Left colon (tissue), 2 donors: Measurements from ENCODE around the gene TMEM212. TPM values are rescaled to one million over a fixed set of nuclear protein-coding genes. Genes with fewer than 3 reads are reported as not detected.
"Not testable (repeated sequence)": the region's sequence is repeated elsewhere in the genome, so short reads cannot be mapped to it uniquely, and the experiment has no call there.

ENCODE experiments used
- ATAC-seq: fragments of 200-7000 bp; cut with Tn5 transposase; one replicate; pipeline ENCODE4 v1.9.1; 2020; ENCODE audit warnings: mild to moderate bottlenecking, moderate library complexity
- DNase-seq, 2 donors: peaks; one replicate each; pipeline ENCODE4 v3.0.0-alpha.2; 2020
- intact Hi-C, 2 donors: fragments of 100-400 bp; cut with DNase I in 1 of 2; cut with micrococcal nuclease in 1 of 2; formaldehyde crosslinking; loops; one replicate each; pipeline versions ENCODE4 v1.11.2 to v1.14.0; 2022; cut with DNase I, micrococcal nuclease
- total RNA-seq, 2 donors: library from RNA; stranded (reverse); fragmentation: NEBNext Ultra II Directional; extraction: Animal tissue kit (Norgen Biotek cat#: 25700); gene quantifications; one replicate each; pipeline ENCODE4 v1.2.1, GENCODE V29; 2021
- donor health status: DM: no; HTN: no; CAD: no.
- donor health status: DM: yes; HTN: yes; CAD: no.

Gene TMEM212
- total RNA-seq, 2 donors from 2014 or later, result not detected

DNA sequence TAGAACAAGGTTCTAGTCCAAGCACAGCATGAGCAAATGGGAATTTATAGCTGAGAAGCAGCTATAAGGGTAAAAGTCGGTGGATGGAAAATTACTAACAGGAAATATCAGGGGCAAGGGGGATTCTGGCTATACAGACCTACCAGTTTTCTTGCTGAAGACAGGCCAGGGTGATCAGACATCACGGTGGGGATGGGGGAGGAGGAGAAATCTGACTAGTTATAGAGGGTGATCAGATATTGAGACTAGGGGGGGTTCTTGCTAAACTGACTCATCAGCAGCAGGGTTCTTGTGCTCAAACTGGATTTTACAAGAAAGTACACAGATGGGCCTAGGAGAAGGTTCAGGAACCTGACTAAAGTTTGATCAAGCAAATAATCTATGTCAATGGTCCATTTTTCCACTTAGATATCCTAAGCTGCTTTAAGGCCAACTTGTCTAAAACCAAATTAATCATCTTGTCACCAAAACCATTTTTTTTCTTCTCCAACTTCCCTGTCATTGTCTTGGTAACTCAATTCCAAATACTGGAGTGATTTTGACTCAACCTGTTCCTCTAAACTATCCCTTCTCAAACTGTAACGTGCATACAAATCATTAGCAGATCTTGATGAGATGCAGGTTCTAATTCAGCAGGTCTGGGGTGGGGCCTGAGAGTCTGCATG is 4.6 kb downstream of the TMEM212 start:
- ATAC-seq (no peak), DNase-seq (no peak)
- intact Hi-C loops, result no loop called here

DNA sequence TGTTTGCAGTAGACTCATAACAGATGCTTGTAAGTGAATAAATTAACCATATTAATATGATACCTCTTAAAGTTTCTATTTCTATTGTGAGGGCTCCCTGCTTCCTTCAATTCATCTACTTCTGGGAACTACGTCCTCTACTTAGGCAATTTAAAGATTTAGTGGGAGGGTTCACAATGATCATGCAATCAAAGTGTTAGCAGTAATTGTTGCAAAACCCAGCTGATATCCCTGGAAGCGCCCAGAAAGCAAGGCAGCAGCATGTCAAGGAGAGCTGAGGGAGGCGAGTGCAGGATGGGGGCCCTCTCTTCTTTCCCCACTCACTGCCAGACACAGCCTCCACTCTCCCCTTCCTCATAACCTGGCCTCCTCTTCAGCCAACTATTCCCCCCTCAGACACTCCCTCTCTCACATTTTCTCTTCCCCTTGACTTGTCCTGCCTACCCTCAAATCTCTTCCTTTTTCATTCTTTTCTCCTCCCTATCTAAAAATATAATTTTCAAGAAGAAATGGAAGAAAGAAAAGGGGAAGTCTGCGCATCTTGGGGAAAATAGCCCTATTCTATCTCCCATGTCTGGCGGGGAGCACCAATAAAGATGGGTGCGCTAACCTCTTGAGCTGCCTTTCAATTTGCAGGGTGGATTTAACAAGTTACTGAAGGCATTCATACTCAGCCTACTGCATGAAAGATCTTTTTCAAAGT is 6.6 kb downstream of the TMEM212 start:
- ATAC-seq, result no peak
- intact Hi-C loops, result no loop called here
- no peak for DNase-seq

DNA sequence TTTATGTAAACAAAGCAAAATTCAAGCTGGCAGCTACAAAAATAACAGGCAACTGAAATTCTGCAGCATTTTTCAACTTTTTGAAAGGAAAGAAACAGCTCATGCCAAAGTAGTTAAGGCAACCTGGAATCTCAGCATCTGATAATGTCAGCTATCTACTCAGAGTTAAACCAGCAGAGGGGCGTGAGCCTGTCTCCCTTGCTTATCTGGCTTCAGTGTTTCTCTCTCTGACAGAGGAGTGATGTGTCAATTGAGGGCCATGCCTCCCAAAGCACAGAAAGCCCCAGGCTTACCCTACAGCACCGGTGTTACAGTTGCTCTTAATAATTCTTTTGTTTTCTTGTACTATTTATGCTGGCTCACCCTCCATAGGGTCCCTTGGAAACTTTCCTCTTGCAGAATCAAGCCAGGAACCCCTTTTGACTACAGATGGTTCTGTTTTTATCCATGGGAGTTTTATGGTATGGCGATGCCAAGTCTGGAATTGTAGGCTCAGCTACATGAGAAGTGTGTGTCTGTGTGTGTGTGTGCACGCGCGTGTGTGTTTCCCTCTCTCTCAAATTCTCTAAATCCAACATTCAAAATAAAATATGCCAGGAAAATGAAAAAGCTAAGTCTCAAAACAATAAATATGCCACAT is 7.3 kb downstream of the TMEM212 start:
- DNase-seq (no peak), ATAC-seq (no peak)
- intact Hi-C loops, result no loop called here

DNA sequence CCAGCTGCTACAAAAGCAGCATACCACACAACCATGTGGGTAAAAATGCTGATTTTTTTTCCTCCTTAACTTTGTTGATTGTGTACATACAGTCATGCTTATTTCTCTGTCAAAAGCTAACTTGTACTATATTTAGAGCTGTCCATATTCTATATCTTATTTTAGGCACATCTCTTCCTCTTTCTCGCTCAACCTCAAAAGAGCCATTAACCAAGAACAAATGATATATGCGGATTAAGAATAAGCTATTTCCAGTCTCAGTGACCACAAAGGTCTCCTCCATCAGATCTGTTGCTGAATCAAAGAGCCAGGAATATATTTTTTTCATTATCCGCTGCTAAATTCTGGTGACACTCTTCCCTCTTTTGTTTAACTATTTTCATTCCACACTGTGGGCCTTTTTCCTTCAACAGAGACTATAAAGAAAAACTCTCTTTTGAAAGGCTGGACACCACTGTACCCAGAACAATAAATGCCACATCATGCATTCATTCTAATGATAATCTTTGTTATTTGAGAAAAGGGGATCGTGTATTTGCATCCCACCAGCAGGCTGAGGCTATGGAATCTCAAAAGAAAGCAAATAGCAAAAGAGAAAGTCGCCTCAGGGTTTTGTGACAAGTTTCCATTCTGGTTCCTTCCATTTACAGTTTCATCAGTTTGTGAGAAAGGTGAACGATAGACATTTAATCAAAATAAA is 8.0 kb downstream of the TMEM212 start:
- DNase-seq (no peak), ATAC-seq (no peak)
- intact Hi-C loops, result no loop called here

DNA sequence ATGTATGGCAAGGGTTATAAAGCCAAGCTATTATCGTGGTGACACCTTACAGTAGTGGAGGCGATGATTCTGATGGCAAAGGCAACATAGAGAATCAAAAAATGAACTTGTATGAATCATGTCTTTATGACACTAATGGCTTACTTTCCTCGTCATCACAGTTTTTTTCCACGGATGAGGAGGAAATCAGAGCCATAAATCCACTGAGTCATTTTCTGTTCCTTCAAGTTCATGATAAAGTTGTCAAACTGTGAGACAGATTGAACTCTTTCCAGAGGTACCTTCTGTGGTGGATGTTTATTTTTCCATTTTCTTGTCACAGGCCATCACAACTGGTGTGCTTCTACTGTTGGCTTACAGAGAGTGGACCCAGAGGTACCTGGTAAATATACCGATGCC is 8.5 kb downstream of the TMEM212 start:
- intact Hi-C loops, result no loop called here
- DNase-seq (no peak), ATAC-seq (peak; percentile 64)

DNA sequence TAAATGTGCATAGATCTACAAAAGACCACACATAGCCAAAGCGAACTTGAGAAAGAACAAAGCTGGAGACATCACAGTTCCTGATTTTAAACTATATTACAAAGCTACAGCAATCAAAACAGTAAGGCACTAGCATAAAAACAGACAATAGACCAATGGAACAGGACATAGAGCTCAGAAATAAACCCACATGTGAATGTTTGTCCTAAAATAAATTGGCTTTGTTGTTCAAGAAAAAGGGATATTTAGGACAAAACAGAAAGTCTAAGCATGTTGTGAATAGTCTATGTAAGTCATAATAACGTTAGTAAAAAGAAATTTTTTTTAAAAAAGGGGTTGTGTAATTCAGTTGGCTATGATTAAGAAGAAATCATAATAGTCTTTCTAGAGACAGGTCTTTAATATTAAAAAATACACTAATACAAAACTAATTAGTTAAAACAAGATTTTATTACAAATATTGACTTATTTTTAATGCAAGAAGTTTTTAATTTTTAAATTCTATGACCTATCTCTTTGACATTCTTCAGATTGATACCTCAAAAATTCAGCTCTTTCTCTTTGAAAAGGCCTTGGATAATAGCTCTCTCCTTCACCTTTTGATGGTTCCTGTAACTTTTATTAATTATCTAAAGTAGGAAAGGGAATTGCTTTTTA is 11.6 kb downstream of the TMEM212 start:
- ATAC-seq, result no peak
- DNase-seq, result no peak
- intact Hi-C loops, result no loop called here

DNA sequence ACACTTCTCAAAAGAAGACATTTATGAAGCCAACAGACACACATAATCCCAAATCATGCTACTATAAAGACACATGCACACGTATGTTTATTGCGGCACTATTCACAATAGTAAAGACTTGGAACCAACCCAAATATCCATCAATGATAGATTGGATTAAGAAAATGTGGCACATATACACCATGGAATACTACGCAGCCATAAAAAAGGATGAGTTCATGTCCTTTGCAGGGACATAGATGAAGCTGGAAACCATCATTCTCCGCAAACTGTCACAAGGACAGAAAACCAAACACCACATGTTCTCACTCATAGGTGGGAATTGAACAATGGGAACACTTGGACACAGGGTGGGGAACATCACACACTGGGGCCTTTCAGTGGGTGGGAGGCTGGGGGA is 15.6 kb downstream of the TMEM212 start:
- intact Hi-C loops, DNase-seq, ATAC-seq: not testable (repeated sequence)

DNA sequence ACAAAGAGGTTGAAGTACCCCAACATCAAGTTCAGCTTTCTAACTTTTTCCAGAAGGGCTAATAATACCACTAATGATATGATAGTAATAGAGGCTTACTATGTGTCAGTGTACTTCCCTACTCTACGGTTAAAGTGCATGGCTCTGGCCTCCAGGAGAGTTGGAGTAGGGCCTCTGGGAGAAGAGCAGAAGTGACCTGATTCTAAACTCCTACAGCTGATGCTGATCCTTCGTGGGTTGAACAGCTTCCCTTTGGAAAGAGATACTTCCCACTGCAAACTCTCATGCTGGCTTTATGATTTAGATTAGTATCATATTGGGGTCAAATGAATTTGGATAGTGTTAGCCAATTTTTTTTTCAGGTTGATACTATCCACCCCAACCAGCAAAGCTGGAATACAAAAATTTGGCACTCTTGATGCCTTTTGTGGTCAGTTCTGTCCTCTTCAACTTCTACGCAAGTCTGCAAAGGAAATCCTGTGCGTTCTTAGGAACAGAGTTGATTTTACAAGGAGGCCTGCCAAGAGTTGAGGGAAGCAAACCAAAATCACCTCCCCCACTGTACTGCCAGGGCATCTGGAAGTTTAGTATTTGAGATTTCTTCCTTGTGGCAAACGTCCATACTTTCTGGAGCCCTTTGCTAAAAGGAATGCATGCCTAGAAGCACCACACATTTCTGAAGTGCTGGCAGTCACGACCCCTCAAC is 17.8 kb downstream of the TMEM212 start:
- intact Hi-C loops, result no loop called here
- ATAC-seq (no peak), DNase-seq (no peak)

DNA sequence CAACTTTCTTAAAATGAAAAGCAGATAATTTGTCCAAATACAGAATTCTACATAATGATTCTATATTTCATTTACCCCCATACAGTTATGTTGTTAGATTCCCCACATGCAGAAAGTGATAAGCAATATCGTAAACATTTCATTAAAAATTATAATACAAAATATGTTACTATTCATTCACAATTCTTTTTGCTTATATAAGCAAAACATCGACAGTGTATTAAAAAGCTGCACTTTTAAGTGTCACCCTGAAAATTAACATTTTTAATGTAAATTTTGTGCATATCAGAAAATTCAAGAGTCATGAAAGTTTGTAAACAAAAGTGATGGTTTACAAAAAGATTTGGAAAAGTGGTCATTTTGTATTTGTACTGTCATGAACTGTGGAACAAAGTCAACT is 19.2 kb downstream of the TMEM212 start:
- no peak for ATAC-seq
- DNase-seq, result no peak
- intact Hi-C loops, result no loop called here

DNA sequence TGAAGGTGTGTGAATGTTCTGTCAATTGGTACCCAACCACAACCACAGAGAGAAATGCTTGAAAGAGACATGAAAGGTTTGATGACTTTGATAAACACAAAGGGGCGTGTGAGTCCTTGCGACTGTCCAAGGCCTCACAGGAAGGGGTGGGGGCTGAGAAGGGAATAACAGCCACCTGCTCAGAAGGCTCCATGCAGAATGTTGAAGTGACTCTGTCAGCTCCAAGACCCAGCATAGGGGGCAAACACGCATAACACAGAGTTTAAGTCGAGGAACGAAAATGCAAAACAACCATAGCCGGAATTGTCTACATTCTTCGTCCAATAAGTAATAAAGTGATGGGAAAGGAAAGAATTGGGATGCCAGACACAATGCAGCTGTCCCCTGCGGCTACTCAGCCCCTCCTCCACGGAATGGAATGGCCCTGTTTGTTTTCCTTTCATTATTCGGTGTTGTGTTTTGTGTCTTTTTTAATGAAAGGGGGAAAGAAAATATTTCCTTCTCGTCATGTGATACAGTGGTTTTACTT is 19.9 kb downstream of the TMEM212 start:
- ATAC-seq (no peak), DNase-seq (no peak)
- intact Hi-C loops, result no loop called here

DNA sequence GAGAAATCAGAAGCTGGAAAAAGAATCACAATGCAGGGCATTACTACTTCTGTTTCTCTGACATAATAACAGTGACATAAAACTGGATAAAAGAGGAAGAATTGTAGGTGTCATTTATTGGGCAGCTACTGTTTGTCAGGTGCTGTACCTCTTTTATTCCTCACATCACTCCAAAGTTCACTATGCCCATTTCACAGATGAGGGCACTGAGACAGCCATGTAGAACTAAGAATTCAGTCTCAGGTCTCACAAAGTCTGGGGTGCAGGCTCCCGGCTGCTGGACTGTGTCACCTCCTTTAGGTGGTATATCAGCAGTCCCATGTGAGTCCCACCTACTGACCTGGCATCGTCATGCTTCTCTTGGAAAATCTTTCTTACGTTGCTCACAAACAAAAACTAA is 20.8 kb downstream of the TMEM212 start:
- intact Hi-C loops, result no loop called here
- ATAC-seq, result no peak
- DNase-seq, result no peak

DNA sequence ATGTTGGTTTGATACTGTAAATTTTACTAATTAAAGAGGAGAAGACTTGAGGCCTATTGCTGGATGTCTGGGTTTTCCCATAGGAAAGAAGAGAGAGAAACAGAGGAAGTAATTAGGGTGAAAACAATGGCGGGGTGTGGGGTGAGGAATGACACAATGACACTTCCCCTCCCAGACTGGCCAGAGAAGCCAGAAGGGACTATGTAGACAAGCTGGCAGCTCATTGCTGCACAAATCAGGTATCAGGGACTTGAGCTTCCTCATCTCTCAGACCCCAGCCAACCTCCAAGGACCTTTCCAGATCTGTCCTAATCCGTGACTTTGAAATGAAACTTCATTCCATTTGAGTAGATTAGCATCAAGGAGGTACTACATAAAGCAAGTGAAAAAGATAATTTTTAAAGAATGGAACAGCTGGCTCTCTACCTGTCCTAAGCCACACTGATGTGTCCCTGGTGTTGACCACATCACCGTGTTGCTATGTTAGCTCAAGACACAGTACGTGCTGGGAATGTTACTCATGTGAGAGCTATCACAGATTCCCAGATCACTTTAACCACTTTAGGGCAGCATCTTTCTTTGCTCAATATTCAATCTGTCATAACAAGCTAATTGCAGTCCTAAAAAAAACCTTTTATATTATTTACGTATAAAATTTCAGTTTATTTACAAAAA is 22.2 kb downstream of the TMEM212 start:
- intact Hi-C loops, result no loop called here
- no peak for DNase-seq
- no peak for ATAC-seq

DNA sequence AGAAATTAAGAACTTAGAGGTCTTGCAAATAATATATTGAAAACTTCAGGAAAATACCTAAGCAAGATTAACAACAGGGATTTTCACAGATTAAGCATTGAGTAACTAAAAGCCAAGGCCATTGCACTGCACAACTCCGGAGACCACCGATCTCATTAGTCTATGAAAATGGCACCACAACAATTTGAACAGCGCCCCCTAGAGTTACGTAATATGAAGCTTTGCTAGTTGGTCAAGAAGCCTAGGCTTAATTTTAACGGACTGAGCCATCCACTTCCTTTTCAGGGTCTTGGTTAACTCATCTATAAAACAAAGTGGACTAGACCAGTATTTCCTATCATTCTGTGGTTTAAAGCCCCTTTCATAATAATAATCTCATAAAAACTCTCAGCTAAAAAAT is 24.8 kb downstream of the TMEM212 start:
- no peak for ATAC-seq
- intact Hi-C loops, result no loop called here
- no peak for DNase-seq

DNA sequence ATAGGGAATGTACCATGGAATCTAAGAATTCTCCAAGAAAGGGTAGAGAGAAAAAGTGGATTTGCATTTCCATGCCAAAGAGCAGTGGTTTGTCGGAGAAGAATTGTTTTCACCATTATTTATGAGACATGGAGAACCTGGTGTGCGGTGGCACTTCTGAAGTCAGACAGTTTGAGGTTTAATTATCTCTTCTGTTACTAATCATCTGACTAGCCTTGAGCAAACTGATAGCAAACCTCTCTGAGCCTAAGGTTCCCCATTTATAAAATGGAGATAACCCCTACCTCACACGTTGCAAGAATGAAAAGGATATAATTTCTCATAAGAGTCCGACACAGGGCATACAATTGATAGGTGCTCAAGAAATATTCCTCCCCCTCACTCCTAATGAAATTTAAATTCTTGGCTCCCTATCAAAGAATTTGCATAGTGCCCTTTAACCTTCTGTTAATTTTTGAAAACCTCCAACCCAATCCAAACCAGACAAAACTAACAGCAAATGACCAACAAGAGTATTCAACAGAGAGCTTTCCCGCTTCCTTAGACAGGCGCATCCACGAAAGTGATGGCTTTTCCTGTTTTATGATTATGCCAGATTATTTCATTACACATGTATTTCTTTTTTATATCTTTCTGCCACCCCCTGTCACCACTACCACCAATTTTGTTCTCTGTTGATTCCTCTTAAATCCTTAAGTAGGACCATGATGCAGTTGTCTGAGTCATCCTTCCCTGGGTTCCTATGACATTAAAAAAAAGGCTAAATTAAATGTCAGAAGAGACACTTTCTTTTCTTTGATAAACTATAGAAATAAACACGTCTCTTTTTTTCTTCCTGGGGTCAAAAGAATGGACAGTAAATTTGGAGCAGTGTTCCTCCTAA is 28.5 kb downstream of the TMEM212 start:
- intact Hi-C loops, result no loop called here
- ATAC-seq (no peak), DNase-seq (no peak)

DNA sequence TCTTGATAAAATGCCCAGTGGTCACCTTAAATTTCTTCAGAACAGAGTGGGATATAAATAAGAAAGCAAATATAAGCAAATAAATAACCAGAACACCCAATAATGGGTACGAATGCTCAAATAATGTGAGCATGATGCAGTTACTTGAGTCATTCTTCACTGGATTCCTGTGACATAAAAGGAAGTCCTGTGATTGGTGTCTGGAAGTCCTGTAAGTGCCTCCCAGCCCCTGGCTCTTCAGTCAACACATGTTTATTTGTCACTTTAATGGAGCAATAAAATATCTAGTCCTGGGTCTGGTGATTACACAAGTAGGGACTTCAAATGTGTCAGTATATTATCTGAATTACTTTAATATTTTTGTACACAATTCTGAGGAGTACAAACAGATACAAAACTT is 30.4 kb downstream of the TMEM212 start:
- intact Hi-C loops, result no loop called here
- no peak for ATAC-seq
- DNase-seq, result no peak

DNA sequence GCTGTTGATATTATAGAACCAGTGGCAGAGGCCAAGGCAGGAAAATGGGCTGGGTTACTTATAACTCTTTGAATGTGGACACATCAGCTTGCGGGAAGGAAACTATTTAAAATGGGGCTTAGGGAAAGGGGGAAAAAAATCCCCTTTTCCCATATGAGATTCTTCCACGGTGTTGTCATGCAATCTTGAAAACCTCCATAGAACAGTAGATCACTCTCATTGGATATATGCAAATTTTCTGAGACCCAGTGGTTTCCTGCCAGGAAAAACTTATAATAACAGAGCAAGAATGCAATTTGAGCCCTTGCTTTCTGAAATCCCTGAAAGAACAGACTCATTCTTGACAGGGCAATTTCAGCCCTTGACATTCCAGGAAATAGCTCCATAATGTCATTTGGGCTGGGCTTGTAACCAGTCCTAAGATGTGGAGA is 31.1 kb downstream of the TMEM212 start:
- ATAC-seq (no peak), DNase-seq (no peak)
- intact Hi-C loops, result no loop called here

DNA sequence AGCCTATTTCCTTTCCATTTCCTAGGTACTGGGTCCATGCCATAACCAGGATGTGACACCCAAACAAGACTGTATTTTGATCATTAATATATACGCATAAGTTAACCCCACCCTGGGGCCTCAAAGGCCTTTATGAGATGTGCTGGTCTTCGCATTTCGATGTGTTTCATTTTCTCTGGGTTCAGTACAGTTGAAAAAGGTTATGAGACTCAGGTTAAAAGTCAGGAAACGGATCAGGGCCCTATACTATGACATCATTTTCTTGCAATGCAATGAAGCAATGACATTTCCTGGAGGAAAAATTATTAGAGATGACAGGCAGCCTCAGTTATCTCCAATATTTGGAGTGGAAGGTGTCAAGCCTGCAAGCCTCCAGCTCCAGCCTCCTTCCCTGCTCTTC is 31.7 kb downstream of the TMEM212 start:
- no peak for DNase-seq
- no peak for ATAC-seq
- intact Hi-C loops, result no loop called here
